Measurements from ENCODE around the gene TMUB2. TPM values are rescaled to one million over a fixed set of nuclear protein-coding genes. Genes with fewer than 3 reads are reported as not detected.

Gene TMUB2
- total and polyA plus RNA-seq, 2 of the 13 experiments (the other 11 are each of a cell fraction or from before 2014, with no cell fraction given) = 26.9 to 50.8 TPM

DNA sequence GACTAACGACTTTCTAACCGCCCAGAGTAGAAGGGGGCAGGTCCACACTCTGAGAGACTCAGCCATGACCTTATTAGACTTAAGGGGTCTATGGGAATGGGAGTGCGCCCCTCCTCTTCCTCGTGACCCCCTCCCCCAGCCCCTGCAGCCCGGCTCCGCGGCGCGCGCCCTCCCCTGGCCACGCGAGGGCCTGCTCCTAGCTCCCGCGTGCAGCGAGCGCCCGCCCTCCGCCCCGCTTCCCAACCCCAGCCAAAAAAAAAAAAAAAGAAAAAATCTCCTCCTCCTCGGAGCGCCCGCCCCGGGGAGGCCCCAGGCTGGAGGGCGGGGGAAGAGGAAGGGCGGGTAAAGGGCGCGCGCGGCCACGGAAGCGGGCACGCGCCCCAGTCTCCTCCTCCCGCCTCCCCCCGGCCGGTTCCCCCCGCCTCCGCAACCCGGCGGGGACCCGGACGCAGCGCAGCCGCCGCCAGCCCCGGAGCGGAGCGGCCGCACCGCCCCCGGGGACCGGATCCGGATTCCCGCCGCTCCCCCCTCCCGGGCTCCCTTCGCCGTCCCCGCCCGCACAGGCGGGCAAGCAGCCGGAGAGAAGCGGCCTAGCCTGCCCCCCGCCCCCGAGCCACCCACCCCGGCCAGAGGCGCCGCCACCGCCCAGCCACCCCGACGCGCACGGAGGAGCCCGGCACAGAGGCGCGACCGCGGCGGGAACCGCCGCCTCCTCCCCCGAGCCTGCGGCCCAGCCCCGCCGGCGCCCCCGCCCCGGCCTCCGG, 31.8 kb downstream of the TMUB2 start (continued):
- TF ChIP-seq NCOR1 (IDR thresholded peaks at IDR 0.05; ENCODE audit: borderline replicate concordance, low read length) (peak; percentile 24; the same call in 1 of the 2 replicates), ZNF749 (CRISPR knock-in tag; IDR thresholded peaks at IDR 0.05; ENCODE audit: borderline replicate concordance) (no peak), HNF4A (CRISPR knock-in tag; IDR thresholded peaks at IDR 0.05) (no peak), ZFP82 (CRISPR knock-in tag; IDR thresholded peaks at IDR 0.05; ENCODE audit: borderline replicate concordance) (no peak), NFYB (CRISPR knock-in tag; IDR thresholded peaks at IDR 0.05) (no peak), NONO (IDR thresholded peaks at IDR 0.05) (no peak), NONO (CRISPR knock-in tag; conservative IDR thresholded peaks at IDR 0.05) (peak; percentile 35; the same call in 1 of the 2 replicates), MATR3 (CRISPR knock-in tag; IDR thresholded peaks at IDR 0.05) (no peak), ZNF614 (CRISPR knock-in tag; IDR thresholded peaks at IDR 0.05; ENCODE audit: borderline replicate concordance) (0 out of 2 replicates have a peak, but pooled peaks have one; percentile 27), ZNF562 (CRISPR knock-in tag; IDR thresholded peaks at IDR 0.05; ENCODE audit: borderline replicate concordance) (no peak), CCDC6 (CRISPR knock-in tag; IDR thresholded peaks at IDR 0.05) (0 out of 2 replicates have a peak, but pooled peaks have one; percentile 12), HOXA3 (CRISPR knock-in tag; IDR thresholded peaks at IDR 0.05) (0 out of 2 replicates have a peak, but pooled peaks have one; percentile 58), STAG1 (CRISPR knock-in tag; IDR thresholded peaks at IDR 0.05) (no peak), MED1 (CRISPR knock-in tag; IDR thresholded peaks at IDR 0.05) (0 out of 2 replicates have a peak, but pooled peaks have one; percentile 37), ZNF441 (CRISPR knock-in tag; IDR thresholded peaks at IDR 0.05; ENCODE audit: borderline replicate concordance) (no peak), POLR2A (IDR thresholded peaks at IDR 0.05; ENCODE audit: insufficient read depth in 1 of 2, low read depth in 2 of 2, low read length in 2 of 2) (peak; percentile 7 to 59; a peak in 3 of 4 replicates), AGO1 (IDR thresholded peaks at IDR 0.05; ENCODE audit: low read depth, low read length, poor library complexity, severe bottlenecking) (no peak)
- TF ChIP-seq, protein P1, sequence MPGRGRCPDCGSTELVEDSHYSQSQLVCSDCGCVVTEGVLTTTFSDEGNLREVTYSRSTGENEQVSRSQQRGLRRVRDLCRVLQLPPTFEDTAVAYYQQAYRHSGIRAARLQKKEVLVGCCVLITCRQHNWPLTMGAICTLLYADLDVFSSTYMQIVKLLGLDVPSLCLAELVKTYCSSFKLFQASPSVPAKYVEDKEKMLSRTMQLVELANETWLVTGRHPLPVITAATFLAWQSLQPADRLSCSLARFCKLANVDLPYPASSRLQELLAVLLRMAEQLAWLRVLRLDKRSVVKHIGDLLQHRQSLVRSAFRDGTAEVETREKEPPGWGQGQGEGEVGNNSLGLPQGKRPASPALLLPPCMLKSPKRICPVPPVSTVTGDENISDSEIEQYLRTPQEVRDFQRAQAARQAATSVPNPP (CRISPR knock-in tag; IDR thresholded peaks at IDR 0.05) = no peak
- TF ChIP-seq, protein P2, sequence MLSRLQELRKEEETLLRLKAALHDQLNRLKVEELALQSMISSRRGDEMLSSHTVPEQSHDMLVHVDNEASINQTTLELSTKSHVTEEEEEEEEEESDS (CRISPR knock-in tag; IDR thresholded peaks at IDR 0.05; ENCODE audit: borderline replicate concordance) = 0 out of 2 replicates have a peak, but pooled peaks have one; percentile 35
- TF ChIP-seq, protein P3, sequence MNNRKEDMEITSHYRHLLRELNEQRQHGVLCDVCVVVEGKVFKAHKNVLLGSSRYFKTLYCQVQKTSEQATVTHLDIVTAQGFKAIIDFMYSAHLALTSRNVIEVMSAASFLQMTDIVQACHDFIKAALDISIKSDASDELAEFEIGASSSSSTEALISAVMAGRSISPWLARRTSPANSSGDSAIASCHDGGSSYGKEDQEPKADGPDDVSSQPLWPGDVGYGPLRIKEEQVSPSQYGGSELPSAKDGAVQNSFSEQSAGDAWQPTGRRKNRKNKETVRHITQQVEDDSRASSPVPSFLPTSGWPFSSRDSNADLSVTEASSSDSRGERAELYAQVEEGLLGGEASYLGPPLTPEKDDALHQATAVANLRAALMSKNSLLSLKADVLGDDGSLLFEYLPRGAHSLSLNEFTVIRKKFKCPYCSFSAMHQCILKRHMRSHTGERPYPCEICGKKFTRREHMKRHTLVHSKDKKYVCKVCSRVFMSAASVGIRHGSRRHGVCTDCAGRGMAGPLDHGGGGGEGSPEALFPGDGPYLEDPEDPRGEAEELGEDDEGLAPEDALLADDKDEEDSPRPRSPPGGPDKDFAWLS (CRISPR knock-in tag; IDR thresholded peaks at IDR 0.05; ENCODE audit: borderline replicate concordance) = no peak
- TF ChIP-seq, protein P4, sequence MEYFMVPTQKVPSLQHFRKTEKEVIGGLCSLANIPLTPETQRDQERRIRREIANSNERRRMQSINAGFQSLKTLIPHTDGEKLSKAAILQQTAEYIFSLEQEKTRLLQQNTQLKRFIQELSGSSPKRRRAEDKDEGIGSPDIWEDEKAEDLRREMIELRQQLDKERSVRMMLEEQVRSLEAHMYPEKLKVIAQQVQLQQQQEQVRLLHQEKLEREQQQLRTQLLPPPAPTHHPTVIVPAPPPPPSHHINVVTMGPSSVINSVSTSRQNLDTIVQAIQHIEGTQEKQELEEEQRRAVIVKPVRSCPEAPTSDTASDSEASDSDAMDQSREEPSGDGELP (IDR thresholded peaks at IDR 0.05; ENCODE audit: borderline replicate concordance, low read depth) = peak; percentile 7; the same call in 1 of the 2 replicates
- TF ChIP-seq, protein P5, sequence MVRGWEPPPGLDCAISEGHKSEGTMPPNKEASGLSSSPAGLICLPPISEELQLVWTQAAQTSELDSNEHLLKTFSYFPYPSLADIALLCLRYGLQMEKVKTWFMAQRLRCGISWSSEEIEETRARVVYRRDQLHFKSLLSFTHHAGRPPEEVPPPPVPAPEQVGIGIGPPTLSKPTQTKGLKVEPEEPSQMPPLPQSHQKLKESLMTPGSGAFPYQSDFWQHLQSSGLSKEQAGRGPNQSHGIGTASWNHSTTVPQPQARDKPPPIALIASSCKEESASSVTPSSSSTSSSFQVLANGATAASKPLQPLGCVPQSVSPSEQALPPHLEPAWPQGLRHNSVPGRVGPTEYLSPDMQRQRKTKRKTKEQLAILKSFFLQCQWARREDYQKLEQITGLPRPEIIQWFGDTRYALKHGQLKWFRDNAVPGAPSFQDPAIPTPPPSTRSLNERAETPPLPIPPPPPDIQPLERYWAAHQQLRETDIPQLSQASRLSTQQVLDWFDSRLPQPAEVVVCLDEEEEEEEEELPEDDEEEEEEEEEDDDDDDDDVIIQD (CRISPR knock-in tag; IDR thresholded peaks at IDR 0.05; ENCODE audit: low read depth) = no peak
- TF ChIP-seq, protein P6, sequence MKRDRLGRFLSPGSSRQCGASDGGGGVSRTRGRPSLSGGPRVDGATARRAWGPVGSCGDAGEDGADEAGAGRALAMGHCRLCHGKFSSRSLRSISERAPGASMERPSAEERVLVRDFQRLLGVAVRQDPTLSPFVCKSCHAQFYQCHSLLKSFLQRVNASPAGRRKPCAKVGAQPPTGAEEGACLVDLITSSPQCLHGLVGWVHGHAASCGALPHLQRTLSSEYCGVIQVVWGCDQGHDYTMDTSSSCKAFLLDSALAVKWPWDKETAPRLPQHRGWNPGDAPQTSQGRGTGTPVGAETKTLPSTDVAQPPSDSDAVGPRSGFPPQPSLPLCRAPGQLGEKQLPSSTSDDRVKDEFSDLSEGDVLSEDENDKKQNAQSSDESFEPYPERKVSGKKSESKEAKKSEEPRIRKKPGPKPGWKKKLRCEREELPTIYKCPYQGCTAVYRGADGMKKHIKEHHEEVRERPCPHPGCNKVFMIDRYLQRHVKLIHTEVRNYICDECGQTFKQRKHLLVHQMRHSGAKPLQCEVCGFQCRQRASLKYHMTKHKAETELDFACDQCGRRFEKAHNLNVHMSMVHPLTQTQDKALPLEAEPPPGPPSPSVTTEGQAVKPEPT (CRISPR knock-in tag; IDR thresholded peaks at IDR 0.05; ENCODE audit: low read depth) = no peak

Measured in HepG2 (cell line).